Thyroid gland (tissue), 4 donors: ENCODE data around the gene KRT32. TPM values are rescaled to one million over a fixed set of nuclear protein-coding genes. Genes with fewer than 3 reads are reported as not detected.

Source experiments
- DNase-seq, 2 donors: peaks; one replicate each; pipeline ENCODE4 v3.0.0-alpha.2; 2019
- H3K27ac ChIP-seq, 3 donors: fragments of 200-600 bp; sonication (generic); 1 replicate in 2 of 3; 2 replicates in 1 of 3; pipeline ENCODE4 v1.5.1; 2016 to 2019; ENCODE audit warnings: mild to moderate bottlenecking in 1 of 3, moderate library complexity in 1 of 3
- H3K27me3 ChIP-seq: fragments of 200-600 bp; sonication (generic); one replicate; pipeline ENCODE4 v1.5.1; 2019
- H3K36me3 ChIP-seq, 2 donors: fragments of 200-600 bp; sonication (generic); one replicate each; pipeline ENCODE4 v1.5.1; 2016 to 2019
- H3K4me1 ChIP-seq, 2 donors: fragments of 200-600 bp; sonication (generic); one replicate each; pipeline ENCODE4 v1.5.1; 2017 to 2019
- H3K4me3 ChIP-seq, 3 donors: fragments of 200-600 bp; sonication (generic); replicated peaks in 1 of 3; 1 replicate in 2 of 3; 2 replicates in 1 of 3; pipeline ENCODE4 v1.5.1; 2016; ENCODE audit warnings: mild to moderate bottlenecking in 1 of 3
- H3K9me3 ChIP-seq: fragments of 200-600 bp; sonication (generic); one replicate; pipeline ENCODE4 v1.5.1; 2017
- POLR2A ChIP-seq, 2 donors: fragments of 450-650 bp; IDR thresholded peaks; one replicate each; pipeline ENCODE4 v1.6.1; 2017; ENCODE audit warnings: antibody characterized with exemption in 2 of 2, mild to moderate bottlenecking in 2 of 2, moderate library complexity in 1 of 2
- WGBS, 2 donors: methylation state at CpG; one replicate each; pipeline ENCODE4 v1.1.5; 2017; 5-methylcytosine and 5-hydroxymethylcytosine counted together
- intact Hi-C: fragments of 100-400 bp; cut with DNase I; formaldehyde crosslinking; loops from one replicate; pipeline ENCODE4 v1.15.1; 2023
- total RNA-seq, 4 donors: library from RNA; depleted of rRNA; stranded (reverse); fragments of >200 nt; gene quantifications; one replicate each; pipeline ENCODE4 v1.2.3, GENCODE V29; 2016
- TF ChIP-seq, protein P1 (sequence below), 6 experiments: fragments of 200-600 bp in 3 of 6; fragments of 450-650 bp in 3 of 6; sonication (generic) in 3 of 6; IDR thresholded peaks; one replicate each; pipeline ENCODE4 v1.5.1; 2016 to 2019; ENCODE audit warnings: antibody characterized with exemption in 6 of 6, mild to moderate bottlenecking in 2 of 6, inconsistent platforms in 1 of 6, moderate library complexity in 1 of 6

KRT32 gene
- total RNA-seq, 4 donors from 2014 or later, result not detected

DNA sequence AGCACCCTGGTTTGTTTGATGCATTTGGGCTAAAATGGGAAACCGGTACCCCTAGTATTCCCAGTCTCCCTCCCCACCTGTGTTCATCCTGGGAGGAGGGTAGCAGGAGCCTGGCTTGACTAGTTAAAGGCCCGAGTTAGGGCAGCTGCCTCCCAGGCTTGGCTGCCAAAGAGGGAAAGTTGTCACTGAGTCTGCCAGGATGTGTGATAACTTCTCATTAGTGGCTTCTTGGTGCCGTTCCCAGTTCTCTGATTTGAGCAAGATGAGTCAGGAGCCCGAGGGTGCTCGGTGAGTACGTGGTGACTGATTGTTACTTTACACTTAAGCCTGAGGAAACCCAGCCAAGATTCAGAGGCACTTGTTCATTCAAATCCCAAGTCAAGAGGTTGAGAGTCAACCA is 2.5 kb downstream of the KRT32 start:
- peak; percentile 68 to 80 for DNase-seq
- H3K4me1 ChIP-seq, result peaks cover 0 to 5% of the 10 kb centered on the region in 2 donors
- H3K36me3 ChIP-seq, result no peaks in the 10 kb centered on the region
- H3K4me3 ChIP-seq, result no peak overlapping the region
- H3K27ac ChIP-seq, result no peak overlapping the region
- intact Hi-C loops, result no loop called here
- no peaks in the 10 kb centered on the region for H3K27me3 ChIP-seq
- TF ChIP-seq, protein P1, sequence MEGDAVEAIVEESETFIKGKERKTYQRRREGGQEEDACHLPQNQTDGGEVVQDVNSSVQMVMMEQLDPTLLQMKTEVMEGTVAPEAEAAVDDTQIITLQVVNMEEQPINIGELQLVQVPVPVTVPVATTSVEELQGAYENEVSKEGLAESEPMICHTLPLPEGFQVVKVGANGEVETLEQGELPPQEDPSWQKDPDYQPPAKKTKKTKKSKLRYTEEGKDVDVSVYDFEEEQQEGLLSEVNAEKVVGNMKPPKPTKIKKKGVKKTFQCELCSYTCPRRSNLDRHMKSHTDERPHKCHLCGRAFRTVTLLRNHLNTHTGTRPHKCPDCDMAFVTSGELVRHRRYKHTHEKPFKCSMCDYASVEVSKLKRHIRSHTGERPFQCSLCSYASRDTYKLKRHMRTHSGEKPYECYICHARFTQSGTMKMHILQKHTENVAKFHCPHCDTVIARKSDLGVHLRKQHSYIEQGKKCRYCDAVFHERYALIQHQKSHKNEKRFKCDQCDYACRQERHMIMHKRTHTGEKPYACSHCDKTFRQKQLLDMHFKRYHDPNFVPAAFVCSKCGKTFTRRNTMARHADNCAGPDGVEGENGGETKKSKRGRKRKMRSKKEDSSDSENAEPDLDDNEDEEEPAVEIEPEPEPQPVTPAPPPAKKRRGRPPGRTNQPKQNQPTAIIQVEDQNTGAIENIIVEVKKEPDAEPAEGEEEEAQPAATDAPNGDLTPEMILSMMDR (IDR thresholded peaks at IDR 0.05), result no peak
- TF ChIP-seq POLR2A (IDR thresholded peaks at IDR 0.05), result no peak
- WGBS, 2 donors, result 15 to 38% methylated on average over 6 of the region's 6 CpGs
- no peaks in the 10 kb centered on the region for H3K9me3 ChIP-seq

- H3K36me3 ChIP-seq, result no peaks in the 10 kb centered on the region
- TF ChIP-seq, protein P1 (IDR thresholded peaks at IDR 0.05), result no peak
- no peak for TF ChIP-seq POLR2A (IDR thresholded peaks at IDR 0.05)
- peaks cover 0 to 5% of the 10 kb centered on the region in 2 donors for H3K4me1 ChIP-seq
- DNase-seq, result no peak
- H3K9me3 ChIP-seq, result no peaks in the 10 kb centered on the region
- no peaks in the 10 kb centered on the region for H3K27me3 ChIP-seq
- intact Hi-C loops, result no loop called here
- H3K4me3 ChIP-seq, result no peak overlapping the region
- WGBS, 2 donors, result 86 to 89% methylated on average over 11 of the region's 11 CpGs
- no peak overlapping the region for H3K27ac ChIP-seq
Observed at GRCh38 chr17:41464173-41464572, 3.0 kb downstream of the KRT32 start.

DNA sequence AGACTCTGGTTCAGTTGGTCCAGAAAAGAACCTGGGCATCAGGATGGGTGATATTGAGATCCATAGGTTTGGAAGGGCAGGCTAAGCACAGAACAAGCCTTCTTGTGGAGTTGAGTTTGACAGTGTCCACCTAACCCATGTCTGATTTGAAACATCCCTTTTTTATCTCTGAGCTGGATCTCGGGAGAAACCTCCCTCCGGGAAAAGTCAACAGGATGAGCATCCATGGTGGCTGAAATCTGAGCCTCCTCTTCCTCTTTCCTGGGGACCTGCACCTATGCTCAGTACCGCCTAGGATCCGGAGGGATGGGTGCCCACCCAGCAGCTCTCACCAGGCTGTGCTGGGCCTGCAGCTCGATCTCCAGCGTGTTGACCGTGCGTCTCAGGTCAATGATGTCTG is 3.4 kb downstream of the KRT32 start:
- Histone ChIP-seq H3K27ac (no peak overlapping the region), H3K36me3 (no peaks in the 10 kb centered on the region), H3K4me3 (no peak overlapping the region), H3K9me3 (no peaks in the 10 kb centered on the region), H3K27me3 (no peaks in the 10 kb centered on the region), H3K4me1 (peaks cover 0 to 5% of the 10 kb centered on the region in 2 donors)
- no peak for DNase-seq
- intact Hi-C loops, result no loop called here
- no peak for TF ChIP-seq POLR2A (IDR thresholded peaks at IDR 0.05)
- TF ChIP-seq, protein P1 (IDR thresholded peaks at IDR 0.05), result no peak
- 89 to 93% methylated on average over 2 to 8 of the region's 8 CpGs for WGBS, 2 donors

GRCh38 chr17:41462705-41463104 is 4.5 kb downstream of the KRT32 start:
- no peak for DNase-seq
- intact Hi-C loops, result no loop called here
- WGBS, 2 donors, result 85 to 86% methylated on average over 15 of the region's 15 CpGs
- no peak overlapping the region for H3K4me3 ChIP-seq
- peaks cover 0 to 5% of the 10 kb centered on the region in 2 donors for H3K4me1 ChIP-seq
- no peaks in the 10 kb centered on the region for H3K36me3 ChIP-seq
- H3K27ac ChIP-seq, result no peak overlapping the region
- no peaks in the 10 kb centered on the region for H3K9me3 ChIP-seq
- TF ChIP-seq POLR2A (IDR thresholded peaks at IDR 0.05), result no peak
- TF ChIP-seq, protein P1 (IDR thresholded peaks at IDR 0.05), result no peak
- no peaks in the 10 kb centered on the region for H3K27me3 ChIP-seq

- Histone ChIP-seq H3K4me3 (no peak overlapping the region), H3K36me3 (no peaks in the 10 kb centered on the region), H3K27ac (no peak overlapping the region), H3K4me1 (no peaks in the 10 kb centered on the region), H3K9me3 (no peaks in the 10 kb centered on the region), H3K27me3 (no peaks in the 10 kb centered on the region)
- no peak for TF ChIP-seq POLR2A (IDR thresholded peaks at IDR 0.05)
- TF ChIP-seq, protein P1 (IDR thresholded peaks at IDR 0.05), result no peak
- no peak for DNase-seq
- intact Hi-C loops, result no loop called here
- WGBS, 2 donors, result 70 to 82% methylated on average over 4 of the region's 4 CpGs
Observed at GRCh38 chr17:41457676-41458075, 9.5 kb downstream of the KRT32 start.
